ENCODE measurements around the gene CMC4. TPM values are rescaled to one million over a fixed set of nuclear protein-coding genes. Genes with fewer than 3 reads are reported as not detected.

The CMC4 gene
- total RNA-seq, 1 donor from 2014 or later: 10.6 TPM

Other genes with a start within 250 kb of the CMC4 start
- not detected in 2 replicates for gene SMIM9, start 236.5 kb downstream of the CMC4 start, total RNA-seq
- 8.8 and 21.4 TPM in 2 replicates for gene F8A1, start 184.8 kb downstream of the CMC4 start, total RNA-seq
- 1.5 and 1.8 TPM in 2 replicates for gene F8, start 48.4 kb downstream of the CMC4 start, total RNA-seq
- 22.5 and 32.2 TPM in 2 replicates for gene FUNDC2, start 44.3 kb downstream of the CMC4 start, total RNA-seq
- gene MTCP1, start within 50 bp of the CMC4 start, total RNA-seq: 0.92 and 6.6 TPM in 2 replicates
- 15.8 and 16.2 TPM in 2 replicates for gene BRCC3, start 372 bp upstream of the CMC4 start, total RNA-seq
- gene VBP1, start 145.3 kb upstream of the CMC4 start, total RNA-seq: 36.1 and 42.6 TPM in 2 replicates
- 0.05 TPM in 1 of 2 replicates, not detected in the other for gene RAB39B, start 193.4 kb upstream of the CMC4 start, total RNA-seq